ENCODE measurements around the gene CDKN2B. TPM values are rescaled to one million over a fixed set of nuclear protein-coding genes. Genes with fewer than 3 reads are reported as not detected.
A peak's percentile ranks its signal among the peaks of the same experiment; 100 is the strongest.

Gene CDKN2B
- total RNA-seq, 1 experiment from 2014 or later: 9.8 TPM

GRCh38 chr9:22030101-22030598 is 21.0 kb upstream of the CDKN2B start:
- TF ChIP-seq RAD21 (IDR thresholded peaks at IDR 0.05; ENCODE audit: low read depth): no peak
- TF ChIP-seq JUND (IDR thresholded peaks at IDR 0.05): peak; percentile 46; the same call in 1 of the 2 replicates
- no peak for TF ChIP-seq SRF (IDR thresholded peaks at IDR 0.05; ENCODE audit: low read depth)
- TF ChIP-seq FOSL1 (IDR thresholded peaks at IDR 0.05; ENCODE audit: low read depth): peak; percentile 54
- TF ChIP-seq CEBPB (IDR thresholded peaks at IDR 0.05; ENCODE audit: low read depth): peak; percentile 83
- Histone ChIP-seq H3K27me3 (ENCODE audit: insufficient read depth, low read length) (no peaks in the 10 kb centered on the region), H3K4me3 (replicated peaks in 1 of 2; ENCODE audit: low read depth in 1 of 2, low read length in 2 of 2) (no peak overlapping the region), H3K4me2 (ENCODE audit: low read length) (peak overlapping the region; percentile 18; the same call in 1 of the 2 replicates), H3K27ac (ENCODE audit: low read depth, low read length) (no peak overlapping the region), H4K20me1 (ENCODE audit: insufficient read depth) (no peaks in the 10 kb centered on the region), H3K4me1 (ENCODE audit: control insufficient read depth in 1 of 2, insufficient read depth in 2 of 2, low read length in 2 of 2) (peaks cover 7 to 8% of the 10 kb centered on the region in 2 experiments; a peak in 3 of 4 replicates), H3K9me3 (ENCODE audit: control insufficient read depth in 1 of 2, insufficient read depth in 1 of 2, low read depth in 1 of 2, low read length in 2 of 2) (no peaks in the 10 kb centered on the region), H3K79me2 (ENCODE audit: insufficient read depth, low read length) (no peaks in the 10 kb centered on the region), H3K9ac (ENCODE audit: low read length) (no peak overlapping the region), H2AFZ (ENCODE audit: low read depth, low read length, poor library complexity, severe bottlenecking) (no peak overlapping the region), H3K9me2 (ENCODE audit: insufficient read depth) (no peaks in the 10 kb centered on the region), H3K36me3 (ENCODE audit: control insufficient read depth in 1 of 2, insufficient read depth in 2 of 2, low read length in 2 of 2) (no peaks in the 10 kb centered on the region)
- BruUV-seq (replicated peaks): no TSS peak
- ChIA-PET CTCF (no interaction called here), POLR2A (no interaction called here), RAD21 (ENCODE audit: low non-redundant PET in 1 of 2, low total read pairs in 2 of 2, uncharacterized antibody in 2 of 2, unreplicated experiment in 2 of 2) (no interaction called here)
- ATAC-seq (no peak), DNase-seq (ENCODE audit: low read depth, low spot score) (no peak)
- intact Hi-C loops (cut with micrococcal nuclease): no loop called here

GRCh38 chr9:22029231-22029630 is 20.1 kb upstream of the CDKN2B start:
- TF ChIP-seq EZH2phosphoT487 (IDR thresholded peaks at IDR 0.05; ENCODE audit: borderline replicate concordance): no peak
- no peak for TF ChIP-seq ZFX (IDR thresholded peaks at IDR 0.05)
- no peak overlapping the region for H3K4me2 ChIP-seq (ENCODE audit: low read length)
- peaks cover 7 to 8% of the 10 kb centered on the region in 2 experiments; a peak in 3 of 4 replicates for H3K4me1 ChIP-seq (ENCODE audit: control insufficient read depth in 1 of 2, insufficient read depth in 2 of 2, low read length in 2 of 2)
- H3K9ac ChIP-seq (ENCODE audit: low read length): no peak overlapping the region
- no peaks in the 10 kb centered on the region for H3K36me3 ChIP-seq (ENCODE audit: control insufficient read depth in 1 of 2, insufficient read depth in 2 of 2, low read length in 2 of 2)
- POLR2A ChIA-PET: interaction anchor here (1.0 to 1.3 kb wide), 2 partner anchors 10 to 20 kb away, joined by 3 read pairs; partner anchors contain the start of gene CDKN2B
- H3K79me2 ChIP-seq (ENCODE audit: insufficient read depth, low read length): no peaks in the 10 kb centered on the region
- H3K27me3 ChIP-seq (ENCODE audit: insufficient read depth, low read length): no peaks in the 10 kb centered on the region
- intact Hi-C loops (cut with micrococcal nuclease): no loop called here
- CTCF ChIA-PET: interaction anchor here (1.1 kb wide), 1 partner anchor 210 kb away, joined by 3 read pairs; no protein-coding TSS in a partner anchor
- no peak overlapping the region for H3K4me3 ChIP-seq (replicated peaks in 1 of 2; ENCODE audit: low read depth in 1 of 2, low read length in 2 of 2)
- H2AFZ ChIP-seq (ENCODE audit: low read depth, low read length, poor library complexity, severe bottlenecking): no peak overlapping the region
- no peaks in the 10 kb centered on the region for H3K9me3 ChIP-seq (ENCODE audit: control insufficient read depth in 1 of 2, insufficient read depth in 1 of 2, low read depth in 1 of 2, low read length in 2 of 2)
- H3K27ac ChIP-seq (ENCODE audit: low read depth, low read length): no peak overlapping the region
- ATAC-seq (no peak), DNase-seq (ENCODE audit: low read depth, low spot score) (no peak)
- RAD21 ChIA-PET (ENCODE audit: low non-redundant PET in 1 of 2, low total read pairs in 2 of 2, uncharacterized antibody in 2 of 2, unreplicated experiment in 2 of 2): no interaction called here
- H3K9me2 ChIP-seq (ENCODE audit: insufficient read depth): no peaks in the 10 kb centered on the region
- BruUV-seq (replicated peaks): no TSS peak
- H4K20me1 ChIP-seq (ENCODE audit: insufficient read depth): no peaks in the 10 kb centered on the region
